Endodermal cell (in vitro differentiated cells): ENCODE results near the gene IL6ST. TPM values are rescaled to one million over a fixed set of nuclear protein-coding genes. Genes with fewer than 3 reads are reported as not detected.

ENCODE experiments used
- DNase-seq: peaks from one replicate; pipeline ENCODE4 v3.0.0-alpha.2; 2017
- H3K27ac ChIP-seq: 2 replicates; pipeline ENCODE4 v1.5.1; 2013; ENCODE audit warnings: mild to moderate bottlenecking, low read depth, low read length, moderate library complexity
- H3K27me3 ChIP-seq: 2 replicates; pipeline ENCODE4 v1.6.1; 2013; ENCODE audit warnings: mild to moderate bottlenecking, low read length, moderate library complexity; ENCODE audit not compliant: insufficient read depth, control insufficient read depth, poor library complexity, severe bottlenecking
- H3K36me3 ChIP-seq: 2 replicates; pipeline ENCODE4 v1.7.0; 2013; ENCODE audit warnings: mild to moderate bottlenecking, low read length, moderate library complexity; ENCODE audit not compliant: control insufficient read depth, insufficient read depth
- H3K4me1 ChIP-seq: one replicate; pipeline ENCODE4 v1.7.0; 2013; ENCODE audit warnings: low read length; ENCODE audit not compliant: control insufficient read depth, insufficient read depth
- H3K4me3 ChIP-seq: 2 replicates; pipeline ENCODE4 v1.5.1; 2013; ENCODE audit warnings: mild to moderate bottlenecking, low read length, moderate library complexity
- H3K9ac ChIP-seq: 2 replicates; pipeline ENCODE4 v1.6.1; 2013; ENCODE audit warnings: mild to moderate bottlenecking, low read length, moderate library complexity; ENCODE audit not compliant: poor library complexity, severe bottlenecking; ENCODE audit errors: extremely low read depth
- H3K9me3 ChIP-seq: 2 replicates; pipeline ENCODE4 v1.6.1; 2013; ENCODE audit warnings: mild to moderate bottlenecking, low read length, moderate library complexity; ENCODE audit not compliant: control insufficient read depth
- H3K27ac Mint-ChIP-seq: 2 replicates; pipeline ENCODE4 v1.8.0; 2020; ENCODE audit warnings: mixed read lengths
- H3K27me3 Mint-ChIP-seq: 2 replicates; pipeline ENCODE4 v1.8.0; 2021; ENCODE audit warnings: mild to moderate bottlenecking, mixed read lengths; ENCODE audit not compliant: insufficient read depth
- H3K36me3 Mint-ChIP-seq: 2 replicates; pipeline ENCODE4 v1.8.0; 2020; ENCODE audit warnings: low read depth, mixed read lengths
- H3K4me1 Mint-ChIP-seq: 2 replicates; pipeline ENCODE4 v1.8.0; 2020; ENCODE audit warnings: mixed read lengths
- H3K4me3 Mint-ChIP-seq: 2 replicates; pipeline ENCODE4 v1.8.0; 2020; ENCODE audit warnings: mild to moderate bottlenecking, moderate library complexity, mixed read lengths
- H3K9me3 Mint-ChIP-seq: 2 replicates; pipeline ENCODE4 v1.8.0; 2020; ENCODE audit warnings: mild to moderate bottlenecking, mixed read lengths
- CTCF ChIP-seq: fragments of 200-600 bp; sonication (generic); conservative IDR thresholded peaks from 2 replicates; pipeline ENCODE4 v1.5.0; 2021; ENCODE audit warnings: antibody characterized with exemption, mild to moderate bottlenecking
- WGBS, 2 experiments: methylation state at CpG; one replicate each; pipeline versions ENCODE4 v1.1.5 to v1.1.7; 2013; ENCODE audit warnings: missing lambda C conversion rate in 2 of 2, mixed read lengths in 1 of 2; ENCODE audit not compliant: insufficient coverage in 1 of 2, insufficient read length in 1 of 2; 5-methylcytosine and 5-hydroxymethylcytosine counted together
- total RNA-seq, 2 donors: library from RNA; stranded (reverse); fragmentation: NEBNext Ultra II Directional in 1 of 2; extraction: Animal tissue kit (Norgen Biotek cat#: 25700) in 1 of 2; gene quantifications; 2 replicates in 1 of 2; 3 replicates in 1 of 2; pipeline ENCODE4 v1.2.1, GENCODE V29; 2021

The IL6ST gene
- total RNA-seq, 2 donors from 2014 or later, result 26.3 to 30.4 TPM

GRCh38 chr5:55892479-55892878 lies 102.3 kb downstream of the IL6ST start:
- DNase-seq, result no peak

DNA sequence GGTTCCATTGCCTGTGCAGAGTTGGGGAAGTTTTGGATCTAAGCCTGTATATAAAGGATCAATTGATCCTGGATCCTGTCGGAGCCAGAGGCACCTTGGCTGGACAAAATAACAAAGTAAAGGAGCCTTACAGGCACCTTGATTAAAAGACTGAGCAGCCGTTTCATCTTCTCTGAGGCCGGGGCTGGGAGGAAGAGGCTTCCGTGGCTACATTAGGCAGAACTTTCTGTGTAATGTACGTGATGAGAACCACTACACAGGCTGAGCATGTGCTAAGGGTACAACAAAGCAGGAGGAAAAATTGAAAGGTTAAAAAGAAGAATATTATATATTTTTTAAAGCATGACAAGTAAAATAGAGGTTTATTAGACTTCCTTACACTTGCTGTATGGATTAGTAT lies 106.6 kb downstream of the IL6ST start:
- H3K4me1 ChIP-seq, result no peaks in the 10 kb centered on the region
- no peak overlapping the region for H3K4me3 Mint-ChIP-seq

More at GRCh38 chr5:55892479-55892878, 102.3 kb downstream of the IL6ST start:
- Histone ChIP-seq H3K27ac (no peak overlapping the region), H3K4me1 (no peaks in the 10 kb centered on the region), H3K9ac (no peak overlapping the region), H3K36me3 (no peaks in the 10 kb centered on the region), H3K9me3 (peaks cover 6% of the 10 kb centered on the region), H3K27me3 (no peaks in the 10 kb centered on the region), H3K4me3 (no peak overlapping the region)
- Mint-ChIP-seq H3K4me1 (no peaks in the 10 kb centered on the region), H3K27me3 (no peaks in the 10 kb centered on the region), H3K9me3 (peaks cover 4% of the 10 kb centered on the region), H3K27ac (no peak overlapping the region), H3K4me3 (no peak overlapping the region), H3K36me3 (no peaks in the 10 kb centered on the region)
- TF ChIP-seq CTCF, result no peak
- WGBS, 2 experiments, result 83 to 84% methylated on average over 2 of the region's 2 CpGs

GRCh38 chr5:55885359-55885758 lies 109.4 kb downstream of the IL6ST start:
- no peaks in the 10 kb centered on the region for H3K36me3 Mint-ChIP-seq
- no peak overlapping the region for H3K4me3 Mint-ChIP-seq
- Histone ChIP-seq H3K4me1 (no peaks in the 10 kb centered on the region), H3K9me3 (no peaks in the 10 kb centered on the region), H3K4me3 (no peak overlapping the region), H3K9ac (no peak overlapping the region), H3K27ac (no peak overlapping the region), H3K36me3 (no peaks in the 10 kb centered on the region), H3K27me3 (no peaks in the 10 kb centered on the region)
- no peak overlapping the region for H3K27ac Mint-ChIP-seq
- H3K27me3 Mint-ChIP-seq, result no peaks in the 10 kb centered on the region
- no peaks in the 10 kb centered on the region for H3K4me1 Mint-ChIP-seq
- no peaks in the 10 kb centered on the region for H3K9me3 Mint-ChIP-seq
- TF ChIP-seq CTCF, result no peak
- 91 to 99% methylated on average over 7 to 9 of the region's 9 CpGs for WGBS, 2 experiments
- DNase-seq, result no peak

More for the DNA sequence above, 106.6 kb downstream of the IL6ST start:
- TF ChIP-seq CTCF, result no peak
- H3K27ac Mint-ChIP-seq, result no peak overlapping the region
- H3K9me3 Mint-ChIP-seq, result peaks cover 4% of the 10 kb centered on the region
- Histone ChIP-seq H3K27me3 (no peaks in the 10 kb centered on the region), H3K4me3 (no peak overlapping the region), H3K9me3 (peaks cover 6% of the 10 kb centered on the region), H3K36me3 (no peaks in the 10 kb centered on the region), H3K27ac (no peak overlapping the region), H3K9ac (no peak overlapping the region)
- DNase-seq, result no peak
- H3K4me1 Mint-ChIP-seq, result no peaks in the 10 kb centered on the region
- H3K27me3 Mint-ChIP-seq, result no peaks in the 10 kb centered on the region
- WGBS, 2 experiments, result 95 to 97% methylated on average over 4 to 5 of the region's 5 CpGs
- no peaks in the 10 kb centered on the region for H3K36me3 Mint-ChIP-seq

Other genes with a start within 250 kb of the IL6ST start
- not detected for gene IL31RA, start 143.6 kb downstream of the IL6ST start, total RNA-seq
- under 1 TPM; 0.27 to 0.29 TPM for gene ANKRD55, start 238.4 kb upstream of the IL6ST start, total RNA-seq